Kidney epithelial cell (primary cell): ENCODE results near the gene ANK3. TPM values are rescaled to one million over a fixed set of nuclear protein-coding genes. Genes with fewer than 3 reads are reported as not detected.
A peak's percentile ranks its signal among the peaks of the same experiment; 100 is the strongest.

Experiments
- DNase-seq: peaks from one replicate; pipeline ENCODE4 v3.0.0-alpha.2; 2010; ENCODE audit warnings: low read depth
- H3K27me3 ChIP-seq: 2 replicates; pipeline ENCODE4 v1.6.0; 2011; ENCODE audit warnings: low read length; ENCODE audit not compliant: control insufficient read depth, insufficient read depth
- H3K36me3 ChIP-seq: 2 replicates; pipeline ENCODE4 v1.5.1; 2011; ENCODE audit warnings: low read length; ENCODE audit not compliant: control insufficient read depth, insufficient read depth
- H3K4me3 ChIP-seq: 2 replicates; pipeline ENCODE4 v1.5.1; 2011; ENCODE audit warnings: low read depth, mild to moderate bottlenecking, control low read depth, low read length
- CTCF ChIP-seq: IDR thresholded peaks from 2 replicates; pipeline ENCODE4 v1.5.1; 2011; ENCODE audit warnings: mild to moderate bottlenecking, moderate library complexity, low read length, control low read depth, inconsistent platforms; ENCODE audit not compliant: insufficient read depth, poor library complexity, severe bottlenecking
- total RNA-seq: library from RNA; depleted of rRNA; stranded (reverse); fragments of >200 nt; gene quantifications from 2 replicates; pipeline ENCODE4 v1.2.3, GENCODE V29; 2015

The ANK3 gene
- total RNA-seq, 1 donor from 2014 or later: 14.8 TPM

- no peaks in the 10 kb centered on the region for H3K27me3 ChIP-seq
- DNase-seq: peak; percentile 57
- no peak overlapping the region for H3K4me3 ChIP-seq
- TF ChIP-seq CTCF: no peak
- no peaks in the 10 kb centered on the region for H3K36me3 ChIP-seq
Measured at GRCh38 chr10:60281331-60281730, 108.3 kb downstream of the ANK3 start.

GRCh38 chr10:60280475-60280874 lies 109.2 kb downstream of the ANK3 start:
- no peak for TF ChIP-seq CTCF
- no peak overlapping the region for H3K4me3 ChIP-seq
- no peak for DNase-seq
- H3K27me3 ChIP-seq: no peaks in the 10 kb centered on the region
- no peaks in the 10 kb centered on the region for H3K36me3 ChIP-seq

GRCh38 chr10:60277656-60278055 lies 112.0 kb downstream of the ANK3 start:
- DNase-seq: no peak
- H3K4me3 ChIP-seq: no peak overlapping the region
- no peaks in the 10 kb centered on the region for H3K27me3 ChIP-seq
- no peaks in the 10 kb centered on the region for H3K36me3 ChIP-seq
- no peak for TF ChIP-seq CTCF

GRCh38 chr10:60276232-60276631 lies 113.4 kb downstream of the ANK3 start:
- no peak overlapping the region for H3K4me3 ChIP-seq
- no peak for DNase-seq
- H3K27me3 ChIP-seq: no peaks in the 10 kb centered on the region
- TF ChIP-seq CTCF: no peak
- H3K36me3 ChIP-seq: no peaks in the 10 kb centered on the region

- no peak for DNase-seq
- Histone ChIP-seq H3K36me3 (no peaks in the 10 kb centered on the region), H3K27me3 (no peaks in the 10 kb centered on the region), H3K4me3 (no peak overlapping the region)
- TF ChIP-seq CTCF: no peak
Measured at GRCh38 chr10:60271319-60272040, 118.2 kb downstream of the ANK3 start.

- no peak for TF ChIP-seq CTCF
- no peak overlapping the region for H3K4me3 ChIP-seq
- no peaks in the 10 kb centered on the region for H3K27me3 ChIP-seq
- DNase-seq: no peak
- no peaks in the 10 kb centered on the region for H3K36me3 ChIP-seq
Measured at GRCh38 chr10:60270426-60270825, 119.2 kb downstream of the ANK3 start.
